Right atrium auricular region (tissue), 2 donors: ENCODE results near the gene FAM83C. TPM values are rescaled to one million over a fixed set of nuclear protein-coding genes. Genes with fewer than 3 reads are reported as not detected.
A peak's percentile ranks its signal among the peaks of the same experiment; 100 is the strongest.
"Not testable (repeated sequence)": the region's sequence is repeated elsewhere in the genome, so short reads cannot be mapped to it uniquely, and the experiment has no call there.

Experiments used
- DNase-seq: peaks from one replicate; pipeline ENCODE4 v3.0.0-alpha.2; 2019; ENCODE audit warnings: low spot score
- H3K27ac ChIP-seq, 2 donors: fragments of 200-600 bp; sonication (generic); 1 replicate in 1 of 2; 2 replicates in 1 of 2; pipeline ENCODE4 v1.5.1; 2016 to 2019
- H3K27me3 ChIP-seq, 2 donors: fragments of 200-600 bp; sonication (generic); one replicate each; pipeline versions ENCODE4 v1.5.1 to v1.6.0; 2017 to 2019
- H3K36me3 ChIP-seq: fragments of 200-600 bp; sonication (generic); one replicate; pipeline ENCODE4 v1.5.1; 2016
- H3K4me1 ChIP-seq, 2 donors: fragments of 200-600 bp; sonication (generic); one replicate each; pipeline versions ENCODE4 v1.5.1 to v1.6.0; 2017 to 2019
- H3K4me3 ChIP-seq, 2 donors: fragments of 200-600 bp; sonication (generic); 1 replicate in 1 of 2; 2 replicates in 1 of 2; pipeline ENCODE4 v1.5.1; 2017 to 2019; ENCODE audit warnings: mild to moderate bottlenecking in 1 of 2, moderate library complexity in 1 of 2
- H3K9me3 ChIP-seq, 2 donors: fragments of 200-600 bp; sonication (generic); one replicate each; pipeline ENCODE4 v1.5.1; 2019
- CTCF ChIP-seq, 2 donors: fragments of 200-600 bp; sonication (generic); IDR thresholded peaks; one replicate each; pipeline ENCODE4 v1.5.1; 2019; ENCODE audit warnings: antibody characterized with exemption in 2 of 2
- total RNA-seq, 2 donors: library from RNA; depleted of rRNA; stranded (reverse); fragments of >200 nt; gene quantifications; one replicate each; pipeline ENCODE4 v1.1.0, GENCODE V29; 2016

FAM83C gene
- total RNA-seq, 2 donors from 2014 or later = not detected

- Histone ChIP-seq H3K4me3 (no peak overlapping the region), H3K27me3 (no peaks in the 10 kb centered on the region), H3K4me1 (no peaks in the 10 kb centered on the region), H3K36me3 (peaks cover 28% of the 10 kb centered on the region), H3K27ac (no peak overlapping the region), H3K9me3 (no peaks in the 10 kb centered on the region)
- no peak for DNase-seq
- TF ChIP-seq CTCF (IDR thresholded peaks at IDR 0.05) = no peak
These were observed 22.0 kb downstream of the FAM83C start for GRCh38 chr20:35270021-35270902.

GRCh38 chr20:35269055-35269781, 23.0 kb downstream of the FAM83C start:
- Histone ChIP-seq H3K27ac (no peak overlapping the region), H3K4me3 (no peak overlapping the region), H3K27me3 (no peaks in the 10 kb centered on the region), H3K4me1 (peaks cover 0 to under 1% of the 10 kb centered on the region in 2 donors), H3K36me3 (peaks cover 28% of the 10 kb centered on the region), H3K9me3 (no peaks in the 10 kb centered on the region)
- DNase-seq = no peak
- peak; percentile 55 to 79 for TF ChIP-seq CTCF (IDR thresholded peaks at IDR 0.05)

GRCh38 chr20:35267092-35267491, 25.1 kb downstream of the FAM83C start:
- Histone ChIP-seq H3K4me3 (no peak overlapping the region), H3K9me3 (no peaks in the 10 kb centered on the region), H3K27me3 (no peaks in the 10 kb centered on the region), H3K36me3 (peaks cover 28% of the 10 kb centered on the region), H3K4me1 (peaks cover 0 to 15% of the 10 kb centered on the region in 2 donors), H3K27ac (no peak overlapping the region)
- DNase-seq = no peak
- no peak for TF ChIP-seq CTCF (IDR thresholded peaks at IDR 0.05)

GRCh38 chr20:35264755-35265154, 27.5 kb downstream of the FAM83C start:
- Histone ChIP-seq H3K27ac (no peak overlapping the region), H3K27me3 (no peaks in the 10 kb centered on the region), H3K4me1 (peaks cover 0 to 15% of the 10 kb centered on the region in 2 donors), H3K4me3 (no peak overlapping the region), H3K9me3 (no peaks in the 10 kb centered on the region), H3K36me3 (peaks cover 15% of the 10 kb centered on the region)
- no peak for DNase-seq
- TF ChIP-seq CTCF (IDR thresholded peaks at IDR 0.05) = no peak

GRCh38 chr20:35263532-35264341, 28.5 kb downstream of the FAM83C start:
- Histone ChIP-seq H3K4me3 (no peak overlapping the region), H3K9me3 (no peaks in the 10 kb centered on the region), H3K4me1 (peaks cover 0 to 15% of the 10 kb centered on the region in 2 donors), H3K27me3 (no peaks in the 10 kb centered on the region), H3K27ac (peak overlapping the region in 1 of 2 donors; percentile 3), H3K36me3 (peaks cover 11% of the 10 kb centered on the region)
- TF ChIP-seq CTCF (IDR thresholded peaks at IDR 0.05) = no peak
- no peak for DNase-seq

- H3K9me3 ChIP-seq, H3K4me3 ChIP-seq, DNase-seq, H3K27me3 ChIP-seq: not testable (repeated sequence)
- peak overlapping the region in 1 of 2 donors; percentile 3 for H3K27ac ChIP-seq
- H3K36me3 ChIP-seq = peaks cover 11% of the 10 kb centered on the region
- H3K4me1 ChIP-seq = peaks cover 0 to 15% of the 10 kb centered on the region in 2 donors
These were observed 29.3 kb downstream of the FAM83C start for GRCh38 chr20:35262731-35263531.

- H3K36me3 ChIP-seq, DNase-seq, H3K27ac ChIP-seq, H3K27me3 ChIP-seq, H3K9me3 ChIP-seq, H3K4me3 ChIP-seq: not testable (repeated sequence)
- peaks cover 0 to 20% of the 10 kb centered on the region in 2 donors for H3K4me1 ChIP-seq
These were observed 29.9 kb downstream of the FAM83C start for GRCh38 chr20:35262321-35262720.
